Mesodermal cell (in vitro differentiated cells): ENCODE data around the gene ABCA4.

Experiments used
- H3K27ac ChIP-seq: 2 replicates; pipeline ENCODE4 v1.7.0; 2013; ENCODE audit warnings: mild to moderate bottlenecking, low read depth, low read length, moderate library complexity; ENCODE audit not compliant: severe bottlenecking
- H3K36me3 ChIP-seq: 2 replicates; pipeline ENCODE4 v1.7.1; 2013; ENCODE audit warnings: mild to moderate bottlenecking, low read length, moderate library complexity; ENCODE audit not compliant: control insufficient read depth, insufficient read depth
- H3K4me1 ChIP-seq: one replicate; pipeline ENCODE4 v1.7.1; 2013; ENCODE audit warnings: mild to moderate bottlenecking, low read length; ENCODE audit not compliant: insufficient read depth, control insufficient read depth, poor library complexity, severe bottlenecking
- H3K4me3 ChIP-seq: 2 replicates; pipeline ENCODE4 v1.7.0; 2013; ENCODE audit warnings: low read length, control low read depth, mild to moderate bottlenecking; ENCODE audit not compliant: insufficient read depth, poor library complexity, severe bottlenecking; ENCODE audit errors: extremely low read depth
- H3K9me3 ChIP-seq: 2 replicates; pipeline ENCODE4 v1.7.1; 2013; ENCODE audit warnings: mild to moderate bottlenecking, low read length, moderate library complexity; ENCODE audit not compliant: control insufficient read depth
- WGBS, 2 experiments: methylation state at CpG; one replicate each; pipeline ENCODE4 v1.1.5; 2013; ENCODE audit warnings: missing lambda C conversion rate in 2 of 2; ENCODE audit not compliant: insufficient coverage in 2 of 2; 5-methylcytosine and 5-hydroxymethylcytosine counted together

The ABCA4 gene

DNA sequence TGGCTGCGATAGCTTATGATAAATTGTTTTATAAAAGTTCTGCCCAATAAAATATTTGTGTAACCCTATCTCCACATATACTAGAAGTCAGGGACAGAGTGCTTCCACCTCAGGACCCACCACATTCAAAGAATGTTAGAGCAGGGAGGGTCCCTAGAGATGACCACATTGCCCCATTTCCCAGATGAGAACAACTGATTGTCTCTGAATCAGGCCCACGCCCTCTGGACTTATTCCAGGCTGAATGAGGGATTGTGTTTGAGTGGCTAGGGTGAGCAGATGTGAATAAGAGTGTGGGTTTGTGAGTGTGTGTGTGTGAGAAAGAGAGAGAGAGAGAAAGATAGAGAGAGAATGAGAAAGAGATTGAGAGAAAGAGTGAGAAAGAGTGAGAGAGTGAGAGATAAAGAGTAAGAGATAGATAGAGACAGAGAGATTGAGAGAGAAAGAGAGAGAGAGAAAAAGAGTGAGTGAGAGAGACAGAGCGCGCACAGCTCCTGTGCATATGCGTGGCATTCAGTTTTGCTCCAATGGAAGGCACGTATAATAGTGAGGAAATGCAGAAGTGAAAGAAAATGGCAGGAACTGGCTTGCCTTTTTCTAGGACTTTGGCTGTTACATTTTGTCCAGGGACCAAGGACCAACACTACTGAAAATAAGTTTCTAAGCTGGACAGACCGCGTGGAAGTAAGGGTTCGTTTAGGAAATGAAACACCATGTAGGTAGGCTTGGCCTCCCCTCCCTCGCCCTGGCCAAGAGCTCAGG is 94.1 kb downstream of the ABCA4 start:
- no peak overlapping the region for H3K27ac ChIP-seq

DNA sequence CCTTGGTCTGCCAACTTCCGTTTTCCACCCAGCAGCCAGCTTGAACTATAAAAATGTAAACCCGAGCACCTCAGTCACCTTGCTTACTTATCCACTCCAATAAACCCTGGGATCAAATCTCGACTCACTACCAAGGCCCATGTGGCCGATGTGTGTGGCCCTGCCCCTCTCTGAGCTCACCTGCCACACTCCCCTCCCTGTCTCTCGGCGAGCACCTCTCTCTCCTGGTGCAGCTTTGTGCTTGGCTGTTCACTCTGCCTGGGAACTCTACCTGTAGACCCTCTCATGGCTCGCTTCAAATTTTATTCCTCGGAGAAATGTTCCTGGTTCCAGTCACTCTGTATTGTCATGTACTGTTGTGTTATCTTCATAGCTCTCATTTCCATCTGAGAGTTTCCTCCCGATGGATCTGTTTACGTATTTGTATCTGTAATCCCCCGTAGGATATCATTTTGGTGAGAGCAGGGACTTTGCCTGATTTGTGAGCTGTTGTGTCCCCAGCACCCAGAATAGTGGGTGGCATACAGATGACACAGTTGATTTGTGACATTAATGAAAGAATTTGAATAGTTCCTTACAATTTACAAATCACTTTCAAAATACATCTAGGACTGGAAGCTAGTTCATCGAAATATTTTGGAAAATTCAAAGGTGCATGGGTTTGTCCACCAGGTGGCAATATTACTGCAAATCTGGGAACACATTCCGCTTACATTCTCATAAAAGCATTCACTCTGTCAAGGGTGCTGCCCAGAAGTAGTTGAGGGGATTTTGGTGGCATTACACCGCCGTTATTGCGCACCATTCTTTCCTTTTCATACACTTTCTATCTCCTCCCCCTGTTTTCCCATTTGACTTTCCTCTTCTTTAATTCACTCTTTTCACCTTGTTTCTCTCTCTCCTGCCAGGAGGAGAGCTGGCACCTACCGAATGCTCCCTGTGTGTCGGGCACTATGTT is 95.3 kb downstream of the ABCA4 start:
- Histone ChIP-seq H3K4me3 (no peak overlapping the region), H3K36me3 (no peaks in the 10 kb centered on the region), H3K4me1 (peaks cover 8% of the 10 kb centered on the region), H3K9me3 (no peaks in the 10 kb centered on the region), H3K27ac (no peak overlapping the region)
- WGBS, 2 experiments = 77 to 80% methylated on average over 10 to 17 of the region's 18 CpGs

More for the DNA sequence above, 94.1 kb downstream of the ABCA4 start:
- no peaks in the 10 kb centered on the region for H3K4me1 ChIP-seq
- H3K36me3 ChIP-seq = no peaks in the 10 kb centered on the region
- no peak overlapping the region for H3K4me3 ChIP-seq
- WGBS, 2 experiments = 96 to 98% methylated on average over 7 to 9 of the region's 10 CpGs
- no peaks in the 10 kb centered on the region for H3K9me3 ChIP-seq

DNA sequence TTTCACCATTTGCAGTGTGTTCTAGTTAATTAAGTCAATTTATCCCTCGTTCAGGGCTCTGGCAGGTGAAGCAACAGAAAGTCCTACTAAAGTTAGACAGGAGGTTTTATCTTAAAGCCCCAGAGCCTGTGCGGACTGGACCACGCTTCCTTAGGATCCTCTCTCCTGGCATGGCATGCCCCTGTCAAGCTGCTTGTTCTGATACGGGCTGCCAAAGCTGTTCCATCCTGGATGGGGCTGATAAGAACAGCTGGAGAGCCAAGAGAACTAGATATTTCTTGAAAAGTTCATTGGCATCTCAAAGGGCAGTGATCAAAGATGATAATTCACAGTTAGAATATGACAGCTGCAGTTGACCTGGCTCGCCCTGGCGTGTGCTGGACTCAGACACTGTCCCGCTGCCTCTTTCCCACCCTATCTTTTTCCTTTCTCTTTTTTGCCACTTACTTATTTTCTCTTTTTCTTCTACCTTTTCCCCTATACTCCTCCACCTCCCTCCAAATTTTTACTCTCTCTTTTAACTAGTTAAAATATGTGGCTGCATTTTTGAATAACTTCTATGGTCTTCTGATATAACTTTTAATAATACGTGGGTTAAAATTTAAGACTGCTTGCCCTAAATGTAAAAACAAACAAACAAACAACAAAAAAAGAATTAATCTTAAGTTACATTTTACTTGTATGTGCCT is 96.7 kb downstream of the ABCA4 start:
- H3K36me3 ChIP-seq = no peaks in the 10 kb centered on the region
- no peak overlapping the region for H3K4me3 ChIP-seq
- 91 to 96% methylated on average over 7 of the region's 8 CpGs for WGBS, 2 experiments

DNA sequence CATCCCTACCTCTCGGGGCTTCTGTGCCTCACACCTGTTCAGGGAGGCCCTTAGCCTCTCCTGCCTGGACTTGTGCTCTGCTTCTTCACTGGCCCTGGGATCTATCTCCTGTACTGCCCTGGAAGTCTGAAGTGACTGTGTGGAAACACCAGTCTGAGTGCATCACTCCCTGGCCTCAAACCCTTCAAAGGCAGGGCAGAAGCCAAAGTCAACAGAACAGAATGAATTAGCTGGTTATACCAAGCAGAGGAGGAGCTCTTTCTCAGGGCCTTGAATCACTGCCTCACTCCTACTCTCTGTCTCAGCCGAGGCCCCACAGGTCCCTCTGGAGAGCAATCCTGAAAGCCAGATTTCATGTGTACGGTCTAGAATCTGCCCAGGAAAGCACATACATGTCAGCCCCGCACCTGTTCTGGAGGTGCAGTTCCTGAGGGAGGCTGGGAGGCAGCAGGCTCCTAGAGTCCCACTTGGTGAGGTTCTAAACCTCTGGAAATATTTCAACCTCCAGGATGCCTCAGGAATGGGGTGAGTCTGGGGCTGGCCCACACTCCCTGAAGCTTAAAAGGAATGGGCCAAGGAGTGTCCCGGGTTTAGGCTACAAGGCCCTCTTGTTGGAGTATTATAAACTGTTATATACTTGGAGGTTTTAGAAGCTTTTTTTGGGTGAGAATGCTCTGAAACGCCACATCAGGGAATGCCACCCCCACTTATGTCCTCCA is 98.3 kb downstream of the ABCA4 start:
- H3K4me1 ChIP-seq = peaks cover 11% of the 10 kb centered on the region
- H3K27ac ChIP-seq = no peak overlapping the region
- H3K4me3 ChIP-seq = no peak overlapping the region
- no peaks in the 10 kb centered on the region for H3K9me3 ChIP-seq
- 94 to 97% methylated on average over 4 to 5 of the region's 6 CpGs for WGBS, 2 experiments
- H3K36me3 ChIP-seq = no peaks in the 10 kb centered on the region

More for the DNA sequence above, 96.7 kb downstream of the ABCA4 start:
- H3K27ac ChIP-seq = no peak overlapping the region
- H3K9me3 ChIP-seq = no peaks in the 10 kb centered on the region
- H3K4me1 ChIP-seq = peaks cover 11% of the 10 kb centered on the region

DNA sequence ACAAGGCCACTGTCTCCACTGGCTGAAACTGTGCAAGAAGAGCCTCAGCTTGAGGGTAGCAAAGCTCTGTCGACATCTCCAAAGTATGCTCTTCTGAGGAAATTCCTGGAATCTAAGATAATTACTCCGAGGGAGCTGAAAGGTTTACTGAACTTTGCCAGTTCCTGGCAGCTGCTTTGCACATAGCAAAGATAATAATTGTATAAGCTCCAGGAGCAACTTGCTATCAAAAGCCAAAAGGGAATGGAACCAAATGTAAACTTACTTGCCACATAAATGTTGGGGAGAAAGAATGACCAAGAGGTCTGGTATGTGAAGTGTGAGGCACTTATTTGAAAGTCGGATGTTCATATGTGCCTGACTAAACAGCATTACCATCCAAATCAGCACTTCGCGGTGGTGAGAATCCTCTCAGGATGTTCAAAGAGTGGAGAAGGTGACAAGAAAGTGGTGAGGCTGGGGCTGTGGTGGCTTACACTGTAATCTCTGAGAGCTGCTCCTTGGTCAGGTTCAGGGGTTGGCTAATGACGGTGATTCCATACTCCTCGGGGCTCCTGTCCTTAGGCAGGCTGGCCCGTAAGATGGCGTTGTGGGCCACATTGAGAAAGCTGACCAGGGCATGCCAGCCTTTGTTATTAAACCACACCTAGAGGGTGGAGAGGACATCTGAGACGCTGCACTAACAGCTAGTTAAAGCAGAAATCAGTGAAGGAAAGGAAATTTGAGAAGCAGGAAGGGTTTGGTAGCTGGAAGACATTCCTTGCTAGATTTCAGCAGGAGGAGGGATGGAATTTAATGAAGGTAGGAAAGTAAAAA is 100.0 kb downstream of the ABCA4 start:
- WGBS, 2 experiments = 88 to 91% methylated on average over 4 to 8 of the region's 10 CpGs
- Histone ChIP-seq H3K9me3 (no peaks in the 10 kb centered on the region), H3K4me1 (peaks cover 11% of the 10 kb centered on the region), H3K4me3 (no peak overlapping the region), H3K36me3 (no peaks in the 10 kb centered on the region), H3K27ac (no peak overlapping the region)

DNA sequence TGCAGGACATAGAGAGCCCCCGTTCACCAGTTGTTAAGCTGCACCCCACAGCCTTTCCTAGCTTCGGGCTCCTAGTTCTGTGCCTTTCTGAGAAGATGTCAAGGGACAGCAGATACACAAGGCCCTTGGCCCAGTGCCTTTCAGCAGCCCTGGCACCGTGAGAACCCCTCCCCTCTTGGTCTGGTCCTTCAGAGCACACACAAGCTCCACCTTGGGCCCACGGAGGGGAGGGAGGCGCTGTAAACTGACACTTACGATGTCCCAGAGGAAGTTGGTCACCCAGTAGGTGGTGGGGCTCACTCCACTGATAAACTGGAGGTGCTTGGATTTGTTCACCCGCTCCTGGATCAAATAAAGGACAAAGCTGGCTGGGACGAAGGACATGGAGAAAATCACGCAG is 101.6 kb downstream of the ABCA4 start:
- H3K36me3 ChIP-seq = no peaks in the 10 kb centered on the region
- H3K9me3 ChIP-seq = no peaks in the 10 kb centered on the region
- peaks cover 11% of the 10 kb centered on the region for H3K4me1 ChIP-seq
- no peak overlapping the region for H3K27ac ChIP-seq
- H3K4me3 ChIP-seq = no peak overlapping the region
- 75 to 88% methylated on average over 7 of the region's 9 CpGs for WGBS, 2 experiments

DNA sequence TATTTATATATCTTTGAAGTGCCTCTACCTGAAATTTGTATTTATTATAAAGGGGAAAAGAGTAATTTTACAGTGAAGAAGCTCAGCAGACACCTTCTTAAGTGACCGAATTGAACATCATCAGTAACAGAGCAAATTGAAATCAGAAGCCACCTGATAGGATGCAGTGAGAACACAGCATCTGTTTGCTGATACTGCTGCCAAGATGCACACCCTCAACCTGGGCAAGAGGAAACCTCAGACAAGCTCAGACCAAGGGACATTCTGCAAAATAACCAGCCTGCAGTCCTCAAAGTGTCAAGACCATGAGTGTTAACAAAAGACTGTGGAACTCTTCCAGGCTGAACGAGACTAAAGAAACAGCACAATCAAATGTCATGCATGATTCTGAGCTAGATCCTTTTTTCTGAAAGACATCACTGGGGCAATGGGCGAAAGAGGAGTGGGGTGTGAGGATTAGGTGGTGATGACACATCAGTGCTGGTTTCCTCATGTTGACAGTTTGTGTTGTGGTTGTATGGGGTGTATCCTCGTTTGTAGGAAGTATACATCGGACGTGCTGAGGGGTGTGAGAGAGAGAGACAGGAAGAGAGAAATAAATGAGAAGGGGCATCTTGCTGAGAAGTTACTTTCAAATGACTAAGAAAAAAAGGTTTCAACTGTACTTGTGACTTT is 103.7 kb downstream of the ABCA4 start:
- H3K9me3 ChIP-seq = no peaks in the 10 kb centered on the region
- WGBS, 2 experiments = 83 to 85% methylated on average over 6 of the region's 6 CpGs
- no peak overlapping the region for H3K27ac ChIP-seq
- H3K4me1 ChIP-seq = peaks cover 13% of the 10 kb centered on the region
- H3K4me3 ChIP-seq = no peak overlapping the region
- no peaks in the 10 kb centered on the region for H3K36me3 ChIP-seq

DNA sequence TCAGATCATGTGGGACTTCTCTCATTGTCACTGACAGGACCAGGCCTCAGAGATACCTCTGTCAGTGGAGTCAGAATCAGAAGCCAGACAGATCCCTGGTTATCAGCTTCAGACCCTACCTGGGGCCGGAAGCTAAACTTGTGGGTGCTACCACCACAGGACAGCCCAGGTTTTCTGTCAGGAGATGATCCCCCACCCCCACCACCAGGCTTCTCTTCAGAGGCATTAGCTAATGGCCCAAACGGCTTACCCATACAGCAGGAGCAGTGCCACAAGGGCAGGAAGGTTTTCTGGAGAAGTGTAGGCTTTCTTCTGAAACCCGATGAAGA is 105.5 kb downstream of the ABCA4 start:
- WGBS, 2 experiments = 80 to 93% methylated on average over 2 of the region's 3 CpGs
- peaks cover 6% of the 10 kb centered on the region for H3K4me1 ChIP-seq
- no peak overlapping the region for H3K4me3 ChIP-seq
- H3K36me3 ChIP-seq = no peaks in the 10 kb centered on the region
- H3K27ac ChIP-seq = no peak overlapping the region
- no peaks in the 10 kb centered on the region for H3K9me3 ChIP-seq

DNA sequence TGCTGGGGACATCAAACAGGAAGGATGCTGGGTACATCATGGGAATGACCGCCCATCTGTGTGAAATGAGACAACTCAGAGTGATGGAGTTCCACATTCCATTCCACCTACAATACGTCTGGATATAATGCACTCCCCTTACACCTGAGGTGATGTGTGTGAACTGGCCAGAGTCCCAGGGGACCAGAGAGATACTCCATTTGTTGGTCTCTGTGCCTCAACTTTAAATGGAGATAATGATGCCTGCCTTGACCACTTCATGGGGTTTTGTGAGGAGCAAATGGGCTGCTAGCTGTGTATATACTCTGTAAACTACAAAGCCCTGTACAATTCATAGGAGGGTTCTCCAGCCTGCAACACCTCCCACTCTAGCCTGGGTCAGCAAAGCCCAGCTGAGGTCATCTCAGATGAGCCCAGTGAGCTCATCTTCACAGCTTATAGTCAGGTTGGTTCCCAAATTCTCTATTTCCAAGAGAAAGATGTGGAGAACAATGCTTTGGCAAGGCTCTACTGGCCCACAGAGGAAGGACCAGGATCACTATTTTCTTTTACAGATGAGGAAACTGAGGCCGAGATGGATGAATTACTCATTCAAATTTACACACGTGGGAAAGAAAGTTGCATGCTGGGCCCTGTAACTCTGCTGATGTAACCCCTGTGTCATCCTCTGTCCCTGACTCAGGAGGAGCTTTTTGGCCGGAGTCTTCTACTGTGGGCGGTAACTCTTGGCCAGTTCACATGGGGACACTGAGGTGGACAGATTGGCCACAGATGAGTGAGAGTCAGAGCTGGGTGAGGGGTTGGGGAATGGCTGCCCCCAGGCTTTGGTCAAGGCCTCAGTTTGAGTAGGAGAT is 106.1 kb downstream of the ABCA4 start:
- H3K36me3 ChIP-seq = no peaks in the 10 kb centered on the region
- peaks cover 4% of the 10 kb centered on the region for H3K4me1 ChIP-seq
- H3K4me3 ChIP-seq = no peak overlapping the region
- H3K9me3 ChIP-seq = no peaks in the 10 kb centered on the region
- 81 to 98% methylated on average over 2 to 5 of the region's 6 CpGs for WGBS, 2 experiments
- no peak overlapping the region for H3K27ac ChIP-seq
